Keratinocyte (primary cell): Measurements from ENCODE around the gene UTP4.

Experiments used
- EZH2 ChIP-seq: IDR thresholded peaks from one replicate; pipeline ENCODE4 v1.6.1; 2012; ENCODE audit warnings: inconsistent platforms, mild to moderate bottlenecking, low read length, moderate library complexity
- TF ChIP-seq, protein P1 (sequence below), 3 experiments: IDR thresholded peaks in 1 of 3; conservative IDR thresholded peaks in 1 of 3; optimal IDR thresholded peaks in 1 of 3; 2 replicates in 2 of 3; 3 replicates in 1 of 3; pipeline versions ENCODE3 to v1.5.1; 2011; ENCODE audit warnings: low read length in 3 of 3, mild to moderate bottlenecking in 3 of 3, moderate library complexity in 2 of 3, control low read depth in 1 of 3, inconsistent platforms in 1 of 3; ENCODE audit not compliant: insufficient read depth in 2 of 3; ENCODE audit errors: extremely low read depth in 1 of 3

DNA sequence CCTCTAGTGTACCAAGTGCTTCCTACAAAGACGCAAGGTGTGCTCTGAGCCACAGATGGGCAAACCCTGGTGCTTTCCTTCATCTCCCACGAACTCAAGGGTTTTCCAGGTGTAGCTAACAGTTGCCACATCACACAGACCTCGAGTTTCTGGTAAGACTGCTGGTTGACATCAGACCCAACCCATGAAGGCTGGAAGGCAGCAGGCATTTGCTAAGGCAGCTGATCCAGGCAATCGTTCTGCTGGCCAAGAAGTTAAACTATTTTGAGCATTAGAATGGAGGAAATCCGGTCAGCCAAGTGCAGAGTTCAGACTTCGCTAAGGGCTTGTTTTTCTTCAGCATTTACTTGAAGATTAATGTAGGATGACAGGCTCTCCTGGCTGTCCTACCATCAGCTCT is 15.5 kb upstream of the UTP4 start:
- TF ChIP-seq, protein P1, sequence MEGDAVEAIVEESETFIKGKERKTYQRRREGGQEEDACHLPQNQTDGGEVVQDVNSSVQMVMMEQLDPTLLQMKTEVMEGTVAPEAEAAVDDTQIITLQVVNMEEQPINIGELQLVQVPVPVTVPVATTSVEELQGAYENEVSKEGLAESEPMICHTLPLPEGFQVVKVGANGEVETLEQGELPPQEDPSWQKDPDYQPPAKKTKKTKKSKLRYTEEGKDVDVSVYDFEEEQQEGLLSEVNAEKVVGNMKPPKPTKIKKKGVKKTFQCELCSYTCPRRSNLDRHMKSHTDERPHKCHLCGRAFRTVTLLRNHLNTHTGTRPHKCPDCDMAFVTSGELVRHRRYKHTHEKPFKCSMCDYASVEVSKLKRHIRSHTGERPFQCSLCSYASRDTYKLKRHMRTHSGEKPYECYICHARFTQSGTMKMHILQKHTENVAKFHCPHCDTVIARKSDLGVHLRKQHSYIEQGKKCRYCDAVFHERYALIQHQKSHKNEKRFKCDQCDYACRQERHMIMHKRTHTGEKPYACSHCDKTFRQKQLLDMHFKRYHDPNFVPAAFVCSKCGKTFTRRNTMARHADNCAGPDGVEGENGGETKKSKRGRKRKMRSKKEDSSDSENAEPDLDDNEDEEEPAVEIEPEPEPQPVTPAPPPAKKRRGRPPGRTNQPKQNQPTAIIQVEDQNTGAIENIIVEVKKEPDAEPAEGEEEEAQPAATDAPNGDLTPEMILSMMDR (optimal IDR thresholded peaks at IDR 0.05 in 1 of 3, IDR thresholded peaks at IDR 0.05 in 1 of 3, conservative IDR thresholded peaks at IDR 0.05 in 1 of 3; ENCODE audit: extremely low read depth in 1 of 3, insufficient read depth in 2 of 3, low read length in 3 of 3) = no peak
- no peak for TF ChIP-seq EZH2
